ENCODE results near the gene CIRBP. TPM values are rescaled to one million over a fixed set of nuclear protein-coding genes. Genes with fewer than 3 reads are reported as not detected.

CIRBP gene
- total and polyA plus RNA-seq, 9 of the 15 experiments (the other 6 are each of a cell fraction or from before 2014, with no cell fraction given): 20.5 to 327 (median 176) TPM

DNA sequence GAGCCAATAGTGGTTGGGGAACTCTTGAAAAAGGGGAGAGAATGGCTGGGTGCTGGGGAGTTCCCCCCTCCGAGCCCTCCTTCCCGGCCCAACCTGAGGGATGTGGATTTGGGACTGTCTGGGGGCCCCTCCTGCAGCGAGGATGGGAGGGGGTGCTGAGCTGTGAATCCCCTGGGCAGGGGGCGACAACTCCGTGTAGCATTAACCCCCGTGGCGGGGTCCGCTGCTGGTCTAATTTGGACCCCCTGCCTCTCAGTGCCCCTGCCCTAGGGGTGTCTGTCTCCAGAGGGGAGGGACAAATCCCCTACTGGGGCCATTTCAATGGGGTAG, 11.0 kb upstream of the CIRBP start (continued):
- TF ChIP-seq NR2C2 (CRISPR knock-in tag; IDR thresholded peaks at IDR 0.05) (no peak), NR2C2 (tag; IDR thresholded peaks at IDR 0.05) (no peak), DPF2 (IDR thresholded peaks at IDR 0.05) (no peak), ZBTB7A (IDR thresholded peaks at IDR 0.05; ENCODE audit: borderline replicate concordance, control insufficient read depth, low read depth, low read length) (0 out of 2 replicates have a peak, but pooled peaks have one; percentile 34), SMAD4 (CRISPR knock-in tag; conservative IDR thresholded peaks at IDR 0.05) (no peak), TCF7 (IDR thresholded peaks at IDR 0.05; ENCODE audit: borderline replicate concordance) (no peak), RCOR1 (IDR thresholded peaks at IDR 0.05; ENCODE audit: borderline replicate concordance in 1 of 2, low read depth in 2 of 2, low read length in 2 of 2) (no peak), MCM3 (IDR thresholded peaks at IDR 0.05) (no peak), RBM22 (IDR thresholded peaks at IDR 0.05; ENCODE audit: low read depth, low read length, poor library complexity, severe bottlenecking) (peak; percentile 65), BCLAF1 (IDR thresholded peaks at IDR 0.05; ENCODE audit: borderline replicate concordance in 1 of 2, control insufficient read depth in 1 of 2, low read depth in 2 of 2, low read length in 1 of 2) (0 out of 4 replicates have a peak, but pooled peaks of 1 of the 2 experiments have one; percentile 47), RBM17 (IDR thresholded peaks at IDR 0.05; ENCODE audit: borderline replicate concordance, low read depth, low read length) (no peak), CEBPG (CRISPR knock-in tag; IDR thresholded peaks at IDR 0.05) (no peak), CEBPG (tag; conservative IDR thresholded peaks at IDR 0.05 in 1 of 2, IDR thresholded peaks at IDR 0.05 in 1 of 2) (no peak), DLX4 (CRISPR knock-in tag; IDR thresholded peaks at IDR 0.05) (no peak), GTF2E2 (tag; IDR thresholded peaks at IDR 0.05) (no peak)
- TF ChIP-seq, protein P1, sequence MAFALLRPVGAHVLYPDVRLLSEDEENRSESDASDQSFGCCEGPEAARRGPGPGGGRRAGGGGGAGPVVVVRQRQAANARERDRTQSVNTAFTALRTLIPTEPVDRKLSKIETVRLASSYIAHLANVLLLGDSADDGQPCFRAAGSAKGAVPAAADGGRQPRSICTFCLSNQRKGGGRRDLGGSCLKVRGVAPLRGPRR (CRISPR knock-in tag; IDR thresholded peaks at IDR 0.05): no peak

Measured in K562 (cell line).